Left ventricle myocardium inferior (tissue), 1 donor: ENCODE measurements around the gene GNPAT. TPM values are rescaled to one million over a fixed set of nuclear protein-coding genes. Genes with fewer than 3 reads are reported as not detected.
A peak's percentile ranks its signal among the peaks of the same experiment; 100 is the strongest.

Experiments
- DNase-seq: peaks from one replicate; pipeline ENCODE4 v3.0.0-alpha.2; 2020
- H3K27ac ChIP-seq: fragments of 200-600 bp; replicated peaks from 2 replicates; pipeline ENCODE4 v1.8.0; 2021
- H3K27me3 ChIP-seq: fragments of 200-600 bp; 2 replicates; pipeline ENCODE4 v1.8.0; 2021; ENCODE audit warnings: low read depth
- H3K36me3 ChIP-seq: fragments of 200-600 bp; 2 replicates; pipeline ENCODE4 v1.8.0; 2021
- H3K4me1 ChIP-seq: fragments of 200-600 bp; 2 replicates; pipeline ENCODE4 v1.8.0; 2021
- H3K4me3 ChIP-seq: fragments of 200-600 bp; 2 replicates; pipeline ENCODE4 v1.8.0; 2021; ENCODE audit warnings: mild to moderate bottlenecking, moderate library complexity
- H3K9me3 ChIP-seq: fragments of 200-600 bp; replicated peaks from 2 replicates; pipeline ENCODE4 v1.8.0; 2021
- intact Hi-C: fragments of 100-400 bp; cut with micrococcal nuclease; formaldehyde crosslinking; loops from one replicate; pipeline ENCODE4 v1.11.0; 2022
- long read RNA-seq: library from polyadenylated mRNA; unstranded; transcript quantifications from one replicate; pipeline ENCODE4 v2.0.0, GENCODE V29; 2021
- total RNA-seq: library from RNA; stranded (reverse); fragmentation: NEBNext Ultra II Directional; extraction: Animal tissue kit (Norgen Biotek cat#: 25700); gene quantifications from one replicate; pipeline ENCODE4 v1.2.1, GENCODE V29; 2021
- TF ChIP-seq, protein P1 (sequence below): fragments of 200-600 bp; IDR thresholded peaks from 2 replicates; pipeline ENCODE4 v1.8.0; 2021; ENCODE audit warnings: antibody characterized with exemption, mild to moderate bottlenecking, borderline replicate concordance
- donor health status: DM: no; HTN: yes; CAD: no; lungs with severe emphysema.

Gene GNPAT
- 56.7 TPM for total RNA-seq
- long read RNA-seq, transcript GNPAT-201 (16 exons, 2,643 nt): major isoform, 237 of 284 reads
- long read RNA-seq, partial matches to known transcripts: 2 of 284 reads
- long read RNA-seq, other reads (novel, unspliced or antisense): 44 of 284 reads

DNA sequence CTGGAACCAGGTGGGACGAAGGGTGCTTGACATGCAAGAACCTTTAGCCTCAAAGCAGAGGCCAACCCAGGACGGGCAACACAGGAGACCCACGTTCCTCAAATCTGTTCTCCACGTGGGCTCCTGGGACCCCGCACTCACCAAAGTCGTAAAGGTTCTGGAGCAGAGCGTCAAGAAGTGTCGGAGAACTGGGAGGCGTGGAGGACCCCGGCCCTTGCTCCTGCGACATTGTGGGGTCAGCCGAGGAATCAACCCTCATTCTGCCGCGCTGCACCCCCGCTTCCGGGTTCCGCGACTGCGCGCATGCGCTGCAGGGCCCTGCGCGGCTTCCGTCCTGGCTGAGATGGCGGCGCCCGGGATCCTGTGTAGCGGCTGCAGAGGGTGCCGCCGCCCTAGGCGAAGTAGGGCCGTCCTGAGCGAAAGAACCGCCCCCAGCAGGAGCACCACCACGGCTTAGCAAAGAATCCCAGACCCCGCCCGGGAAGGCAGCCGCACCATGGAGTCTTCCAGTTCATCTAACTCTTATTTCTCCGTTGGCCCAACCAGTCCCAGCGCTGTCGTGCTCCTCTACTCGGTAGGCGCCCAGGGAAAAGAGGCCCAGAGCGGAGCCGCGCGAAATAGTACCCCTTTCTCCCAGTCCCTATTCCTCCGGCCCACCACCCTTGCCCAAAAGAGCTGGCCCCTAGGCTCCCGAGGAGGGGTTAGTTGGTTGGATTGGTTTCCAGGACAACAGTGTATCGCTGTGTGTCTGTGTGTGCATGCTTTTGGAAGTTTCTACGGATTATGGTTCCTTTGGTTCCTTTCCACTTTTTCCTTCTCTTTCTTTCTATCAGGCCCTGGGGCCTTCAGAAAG, at the start of gene GNPAT:
TSS of gene GNPAT (plus strand) at position 330 of the 853 bp plus-strand sequence. CDS start at position 497, 167 bp downstream.
- peak; percentile 90 for DNase-seq
- Histone ChIP-seq H3K4me1 (peaks cover 66% of the 10 kb centered on the region), H3K36me3 (peaks cover 20% of the 10 kb centered on the region), H3K4me3 (peak within 1 kb of the TSS; percentile 89), H3K27me3 (no peaks in the 10 kb centered on the region), H3K9me3 (no peaks in the 10 kb centered on the region), H3K27ac (peak within 1 kb of the TSS; percentile 90)
- intact Hi-C loops: no loop called here
- TF ChIP-seq, protein P1, sequence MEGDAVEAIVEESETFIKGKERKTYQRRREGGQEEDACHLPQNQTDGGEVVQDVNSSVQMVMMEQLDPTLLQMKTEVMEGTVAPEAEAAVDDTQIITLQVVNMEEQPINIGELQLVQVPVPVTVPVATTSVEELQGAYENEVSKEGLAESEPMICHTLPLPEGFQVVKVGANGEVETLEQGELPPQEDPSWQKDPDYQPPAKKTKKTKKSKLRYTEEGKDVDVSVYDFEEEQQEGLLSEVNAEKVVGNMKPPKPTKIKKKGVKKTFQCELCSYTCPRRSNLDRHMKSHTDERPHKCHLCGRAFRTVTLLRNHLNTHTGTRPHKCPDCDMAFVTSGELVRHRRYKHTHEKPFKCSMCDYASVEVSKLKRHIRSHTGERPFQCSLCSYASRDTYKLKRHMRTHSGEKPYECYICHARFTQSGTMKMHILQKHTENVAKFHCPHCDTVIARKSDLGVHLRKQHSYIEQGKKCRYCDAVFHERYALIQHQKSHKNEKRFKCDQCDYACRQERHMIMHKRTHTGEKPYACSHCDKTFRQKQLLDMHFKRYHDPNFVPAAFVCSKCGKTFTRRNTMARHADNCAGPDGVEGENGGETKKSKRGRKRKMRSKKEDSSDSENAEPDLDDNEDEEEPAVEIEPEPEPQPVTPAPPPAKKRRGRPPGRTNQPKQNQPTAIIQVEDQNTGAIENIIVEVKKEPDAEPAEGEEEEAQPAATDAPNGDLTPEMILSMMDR: peak; percentile 9

GRCh38 chr1:231192620-231193163, 48.3 kb upstream of the GNPAT start:
- peaks cover 19% of the 10 kb centered on the region for H3K4me1 ChIP-seq
- peaks cover 28% of the 10 kb centered on the region for H3K27me3 ChIP-seq
- peak overlapping the region; percentile 39 for H3K27ac ChIP-seq
- no peak overlapping the region for H3K4me3 ChIP-seq
- H3K9me3 ChIP-seq: peaks cover 7% of the 10 kb centered on the region
- no peaks in the 10 kb centered on the region for H3K36me3 ChIP-seq
- TF ChIP-seq, protein P1: no peak
- intact Hi-C loops: no loop called here
- peak; percentile 51 for DNase-seq

DNA sequence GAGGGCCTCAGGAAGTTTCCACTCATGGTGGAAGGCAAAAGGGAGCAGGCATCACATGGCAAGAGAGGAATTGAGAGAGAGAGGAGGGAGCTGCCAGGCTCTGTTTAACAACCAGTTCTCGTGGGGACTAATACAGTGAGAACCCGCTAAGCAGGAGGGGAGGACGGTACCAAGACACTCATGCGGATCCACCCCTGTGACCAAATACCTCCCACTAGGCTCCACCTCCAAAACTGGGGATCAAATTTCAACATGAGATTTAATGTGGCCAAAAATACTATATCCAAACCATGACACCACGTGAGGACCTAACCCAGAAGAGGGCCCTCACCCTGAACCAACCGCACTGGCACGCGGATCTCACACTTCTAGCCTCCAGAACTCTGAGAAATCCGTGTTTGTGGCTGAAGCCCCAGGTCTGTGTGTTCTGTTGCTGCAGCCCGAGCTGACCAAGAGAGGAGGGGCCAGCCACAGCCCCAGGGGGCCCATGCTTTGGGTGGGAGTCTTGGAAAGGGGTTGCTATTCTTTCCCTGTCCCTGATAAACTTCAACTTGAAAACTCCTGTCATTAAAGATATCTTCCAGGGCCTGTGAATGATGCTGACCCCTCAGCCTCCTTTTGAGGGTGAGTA, 47.2 kb upstream of the GNPAT start:
- Histone ChIP-seq H3K27ac (no peak overlapping the region), H3K27me3 (peaks cover 21% of the 10 kb centered on the region), H3K4me3 (no peak overlapping the region), H3K36me3 (no peaks in the 10 kb centered on the region), H3K4me1 (peaks cover 19% of the 10 kb centered on the region), H3K9me3 (peaks cover 7% of the 10 kb centered on the region)
- TF ChIP-seq, protein P1: no peak
- intact Hi-C loops: no loop called here
- no peak for DNase-seq

GRCh38 chr1:231194476-231194842, 46.6 kb upstream of the GNPAT start:
- DNase-seq: no peak
- TF ChIP-seq, protein P1: no peak
- intact Hi-C loops: no loop called here
- Histone ChIP-seq H3K27ac (no peak overlapping the region), H3K36me3 (no peaks in the 10 kb centered on the region), H3K27me3 (peaks cover 16% of the 10 kb centered on the region), H3K4me3 (no peak overlapping the region), H3K4me1 (peaks cover 19% of the 10 kb centered on the region), H3K9me3 (peaks cover 6% of the 10 kb centered on the region)

DNA sequence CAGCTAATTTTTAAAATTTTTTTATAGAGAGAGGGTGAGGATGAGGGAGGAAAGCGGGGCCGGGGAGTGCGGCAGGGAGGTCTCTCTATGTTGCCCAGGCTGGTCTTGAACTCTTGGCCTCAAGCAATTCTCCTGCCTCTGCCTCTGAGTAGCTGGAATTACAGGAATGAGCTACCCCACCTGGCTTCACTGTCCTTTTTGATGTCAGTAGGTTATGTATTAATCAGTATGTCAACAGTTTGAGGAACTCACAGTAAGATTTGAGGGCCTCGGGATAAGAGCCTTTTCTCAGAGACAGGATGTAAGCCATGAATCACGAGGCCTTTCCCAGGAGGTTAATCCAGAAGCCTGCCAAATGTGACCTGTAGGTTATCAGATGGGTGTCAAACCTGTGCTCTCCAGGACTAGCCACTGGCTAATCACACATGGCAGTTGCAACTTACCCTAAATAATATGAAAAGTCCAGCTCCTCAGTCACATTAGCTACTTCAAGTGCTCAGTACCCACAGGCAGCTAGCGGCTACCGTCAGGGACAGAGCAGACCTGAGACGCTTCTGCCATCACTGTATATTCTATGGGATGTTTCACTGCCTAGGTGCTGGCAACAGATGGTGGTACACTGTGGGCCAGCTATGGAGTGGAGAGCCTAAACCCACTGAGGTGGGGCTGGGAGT, 46.0 kb upstream of the GNPAT start:
- Histone ChIP-seq H3K4me3 (no peak overlapping the region), H3K36me3 (no peaks in the 10 kb centered on the region), H3K27ac (no peak overlapping the region), H3K9me3 (peaks cover under 1% of the 10 kb centered on the region), H3K4me1 (peaks cover 19% of the 10 kb centered on the region), H3K27me3 (peaks cover 11% of the 10 kb centered on the region)
- DNase-seq: no peak
- TF ChIP-seq, protein P1: no peak
- intact Hi-C loops: no loop called here
